Pulmonary artery endothelial cell (primary cell): Measurements from ENCODE around the gene GDPD5. TPM values are rescaled to one million over a fixed set of nuclear protein-coding genes. Genes with fewer than 3 reads are reported as not detected.

Source experiments
- DNase-seq: peaks from one replicate; pipeline ENCODE4 v3.0.0-alpha.2; 2011; ENCODE audit warnings: low read depth, low spot score
- total RNA-seq: library from RNA; depleted of rRNA; stranded (reverse); fragments of >200 nt; gene quantifications from 2 replicates; pipeline ENCODE4 v1.2.3, GENCODE V29; 2014

The GDPD5 gene
- total RNA-seq, 1 donor from 2014 or later: 17.5 TPM

DNA sequence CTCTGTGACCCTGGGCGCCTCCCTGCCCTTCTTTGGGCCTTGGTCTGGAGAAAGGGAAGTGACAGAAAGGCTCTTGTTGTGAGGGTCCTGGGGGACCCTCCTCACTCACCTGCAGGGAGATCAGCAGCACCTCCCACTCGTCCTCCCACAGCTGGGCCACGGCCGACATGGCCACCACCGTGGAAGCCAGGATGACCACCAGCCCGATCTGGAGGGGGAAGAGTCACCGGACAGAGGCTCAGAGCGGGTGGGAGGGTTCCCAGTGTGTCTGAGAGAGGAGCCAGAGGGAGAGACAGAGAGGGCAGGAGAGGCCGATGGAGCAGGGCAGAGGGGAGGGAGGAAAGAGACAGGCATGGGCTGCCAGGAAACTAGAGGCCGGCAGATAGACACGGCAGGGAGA lies 76.0 kb downstream of the GDPD5 start:
- no peak for DNase-seq

DNA sequence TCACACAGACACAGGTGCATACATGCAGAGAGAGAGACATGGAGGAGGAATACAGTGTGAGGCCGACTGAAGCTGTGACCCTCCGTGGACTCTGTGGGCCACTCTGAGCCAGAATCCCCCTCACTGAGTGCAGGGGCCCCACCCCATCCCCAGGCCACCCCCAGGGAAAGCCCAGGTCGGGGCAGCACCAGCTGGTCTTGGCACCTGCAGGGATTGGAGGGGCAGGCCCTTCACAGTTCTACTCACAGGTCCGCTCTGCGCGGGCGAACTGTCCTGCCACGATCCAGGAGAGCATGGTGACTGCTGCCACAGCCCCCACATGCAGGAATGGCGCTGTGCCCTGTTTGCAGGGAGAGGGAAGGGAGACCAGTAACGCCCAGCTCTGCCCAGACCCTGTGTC lies 76.5 kb downstream of the GDPD5 start:
- DNase-seq: no peak

- DNase-seq: no peak
Observed at GRCh38 chr11:75447415-75447814, 78.3 kb downstream of the GDPD5 start.

GRCh38 chr11:75445315-75445953 lies 80.3 kb downstream of the GDPD5 start:
- DNase-seq: no peak

DNA sequence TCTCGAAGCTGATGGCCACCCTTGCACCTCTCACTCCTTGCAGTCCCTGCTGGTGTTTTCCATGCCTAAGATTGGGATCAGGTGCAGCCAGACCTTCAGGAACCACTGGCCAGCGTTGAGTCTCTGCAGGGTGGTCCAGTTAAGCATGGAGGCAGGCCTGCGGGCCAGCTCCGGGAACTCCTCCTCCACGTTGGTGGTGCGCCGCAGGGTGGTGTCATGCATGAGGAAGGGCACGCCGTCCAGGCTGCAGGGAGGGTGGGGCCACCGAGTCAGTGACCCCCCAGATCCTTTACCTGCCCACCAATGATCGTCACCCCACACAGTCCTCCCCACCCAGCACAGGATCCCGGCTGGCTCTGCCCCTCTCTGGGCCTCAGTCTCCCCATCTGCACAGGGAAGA lies 82.7 kb downstream of the GDPD5 start:
- no peak for DNase-seq

DNA sequence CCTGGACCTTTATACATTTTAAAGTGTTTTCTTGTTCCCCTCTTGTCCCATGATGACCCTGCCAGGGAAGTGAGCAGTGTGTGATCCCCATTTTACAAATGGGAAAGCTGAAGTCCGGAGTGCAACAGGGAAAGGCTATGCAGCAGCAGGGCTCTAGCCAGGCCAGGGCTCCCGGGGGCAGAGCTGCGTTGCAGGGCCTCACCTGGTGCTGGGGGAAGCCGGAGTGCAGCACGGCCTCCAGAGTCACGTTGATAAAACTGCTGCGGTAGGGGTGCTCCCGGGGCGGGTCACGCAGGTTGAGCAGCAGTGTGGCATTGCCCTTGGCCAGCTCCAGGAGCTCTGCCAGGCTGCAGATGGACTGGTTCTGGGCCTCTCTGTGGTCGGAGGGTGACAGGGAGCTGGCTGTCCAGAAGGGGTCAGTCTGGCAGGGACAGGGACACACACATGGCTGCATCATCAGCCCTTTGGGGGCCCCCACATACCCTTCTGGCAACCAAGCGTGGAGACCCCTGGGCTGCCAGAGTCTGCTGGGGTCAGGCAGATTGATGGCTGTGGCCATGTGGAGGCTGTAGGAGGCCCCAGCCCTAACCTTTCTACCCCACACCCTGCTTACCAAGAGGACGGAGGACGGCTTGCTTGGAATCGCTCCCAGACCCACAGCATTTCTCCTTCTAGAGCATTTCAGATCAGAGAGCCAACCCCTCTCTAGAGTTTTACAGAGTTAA lies 83.4 kb downstream of the GDPD5 start:
- no peak for DNase-seq

- DNase-seq: no peak
Observed at GRCh38 chr11:75441804-75442132, 84.0 kb downstream of the GDPD5 start.

DNA sequence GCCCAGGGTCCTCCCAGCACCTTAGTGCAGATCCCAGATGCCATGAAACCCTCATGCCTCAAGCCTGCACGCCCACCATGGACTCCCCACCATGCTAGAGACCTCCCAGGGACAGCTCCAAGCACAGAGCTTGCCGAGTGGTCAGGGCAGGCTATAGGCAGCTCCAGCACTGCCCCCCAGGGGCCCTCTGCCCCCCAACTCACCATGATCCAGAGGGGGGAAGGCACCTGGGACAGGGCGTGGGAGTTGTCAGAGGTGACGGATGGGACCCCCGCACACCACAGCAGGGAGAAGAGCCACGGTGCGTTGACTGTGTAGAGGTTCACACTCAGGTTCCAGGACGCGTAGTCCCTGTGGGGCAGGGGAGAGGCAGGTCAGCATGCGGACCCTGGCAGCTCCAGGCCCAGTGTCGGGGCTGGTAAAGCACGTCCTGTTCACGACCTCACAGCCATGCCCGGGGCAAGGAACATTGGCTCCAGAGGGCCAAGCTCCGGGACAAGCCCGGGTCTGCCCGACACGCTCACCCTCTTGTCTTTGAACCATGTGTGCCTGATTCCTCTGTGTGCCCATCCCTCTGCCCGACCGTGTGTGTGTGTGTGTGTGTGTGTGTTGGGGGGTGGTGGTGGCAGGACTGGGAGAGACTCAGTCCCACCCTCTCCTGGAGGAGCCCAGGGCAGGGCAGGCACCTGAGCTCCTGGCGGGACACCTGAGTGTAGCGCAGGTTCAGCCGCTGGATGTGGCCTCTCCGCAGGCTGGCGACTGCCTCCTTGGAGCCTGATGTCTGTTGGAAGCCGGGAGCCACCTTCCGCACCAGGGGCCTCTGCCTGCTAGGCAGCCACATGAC lies 84.6 kb downstream of the GDPD5 start:
- no peak for DNase-seq

DNA sequence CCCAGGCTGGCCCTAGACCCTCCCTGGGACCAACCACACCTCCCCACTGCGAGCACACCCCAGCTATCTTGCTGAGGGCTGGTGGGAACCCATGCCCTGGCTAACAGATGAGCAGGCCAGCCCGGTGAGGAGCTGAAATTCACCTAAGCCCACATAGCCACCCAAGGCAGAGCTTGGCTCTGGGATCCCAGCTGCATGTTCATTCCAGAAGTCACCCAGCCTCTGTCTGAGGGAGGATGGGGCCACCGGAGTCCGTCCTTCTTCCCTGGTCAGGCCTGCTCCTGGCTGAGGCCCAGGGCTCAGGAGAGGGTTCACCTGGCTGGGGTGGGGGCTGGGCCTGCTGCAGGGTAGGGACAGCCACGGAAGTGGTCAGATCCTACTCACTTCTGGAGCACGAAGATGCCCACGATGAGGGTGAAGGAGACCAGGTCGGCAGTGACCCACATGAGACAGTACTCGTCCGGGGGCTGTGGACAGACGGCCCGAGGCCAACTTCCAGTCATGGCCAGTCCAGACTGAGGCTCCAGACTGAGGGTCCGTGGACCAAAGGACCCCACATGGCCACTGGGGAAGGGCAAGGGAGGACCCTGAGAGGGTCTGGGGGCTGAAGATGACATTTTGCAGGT lies 86.1 kb downstream of the GDPD5 start:
- DNase-seq: no peak

DNA sequence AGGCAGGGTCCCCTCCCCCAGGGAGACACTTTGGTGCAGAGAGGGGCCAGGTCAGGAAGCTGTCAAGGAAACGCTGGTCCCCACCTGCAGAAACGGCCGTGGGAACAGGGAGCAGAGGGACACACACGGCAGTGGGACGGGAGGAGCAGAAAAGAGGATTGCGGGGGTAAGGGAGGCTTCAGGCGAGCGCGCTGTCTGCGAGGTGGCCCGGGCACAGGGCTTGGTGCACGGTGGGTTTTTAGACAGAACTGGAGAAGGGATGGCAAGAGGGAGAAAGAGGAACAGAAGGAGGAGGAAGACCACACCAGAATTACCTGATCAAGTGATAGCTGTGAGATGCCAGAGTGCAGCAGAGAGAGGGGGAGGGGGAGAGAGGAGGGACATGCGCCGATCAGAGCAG lies 86.7 kb downstream of the GDPD5 start:
- DNase-seq: no peak

GRCh38 chr11:75437966-75438659 lies 87.6 kb downstream of the GDPD5 start:
- no peak for DNase-seq

- no peak for DNase-seq
Observed at GRCh38 chr11:75436806-75437205, 88.9 kb downstream of the GDPD5 start.

- no peak for DNase-seq
Observed at GRCh38 chr11:75435571-75435925, 90.2 kb downstream of the GDPD5 start.

DNA sequence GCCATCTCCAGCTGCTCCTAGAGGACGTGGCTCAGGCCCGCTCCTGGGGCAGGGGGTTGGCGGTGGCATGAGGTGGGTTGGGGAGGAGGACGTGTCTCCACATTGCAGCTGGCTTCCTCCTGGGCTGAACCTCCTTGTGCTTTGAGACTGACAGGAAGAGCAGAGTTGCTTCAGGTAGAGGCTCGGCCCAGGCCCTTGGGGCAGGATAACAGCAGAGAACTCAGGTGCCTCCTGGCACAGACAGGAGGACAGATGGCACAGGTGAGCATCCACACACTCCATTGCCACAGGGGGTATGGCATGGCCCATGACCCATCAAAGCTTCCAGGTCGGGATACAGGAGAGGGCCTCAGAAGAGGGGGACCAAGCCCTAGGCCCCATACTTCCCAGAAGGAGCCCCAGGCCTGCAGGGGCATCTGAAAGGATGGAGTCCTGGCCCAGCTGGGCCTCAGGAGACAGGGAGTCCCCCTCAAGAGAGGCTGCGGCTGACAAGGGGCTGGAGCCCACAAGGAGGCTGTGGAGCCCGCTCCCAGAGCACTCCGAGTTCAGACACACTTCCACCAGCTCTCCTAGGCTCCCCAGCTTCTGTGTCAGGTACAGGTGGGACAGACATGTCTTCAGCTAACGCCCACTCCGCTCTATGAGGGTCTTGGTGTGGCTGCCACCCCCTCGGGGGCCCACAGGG lies 90.7 kb downstream of the GDPD5 start:
- DNase-seq: no peak

DNA sequence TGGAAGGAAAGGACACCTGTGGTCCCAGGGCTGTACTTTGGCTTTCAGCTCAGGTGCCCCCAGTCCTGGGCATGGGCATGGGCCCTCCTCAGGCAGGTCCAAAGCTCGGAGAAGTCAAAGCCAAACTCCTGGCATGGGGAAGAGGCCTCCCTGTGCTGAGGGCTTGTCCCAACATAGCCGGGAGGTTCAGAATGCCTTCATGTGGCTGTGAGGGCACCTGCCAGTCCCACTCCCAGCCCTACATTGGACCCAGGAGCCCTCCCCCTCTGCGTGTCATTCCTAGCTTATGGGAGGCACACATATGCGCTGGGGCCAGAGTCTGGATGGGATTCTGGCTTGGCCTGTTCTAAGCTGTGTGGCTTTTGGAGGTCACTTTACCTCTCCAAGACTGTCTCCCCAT lies 91.7 kb downstream of the GDPD5 start:
- no peak for DNase-seq

GRCh38 chr11:75433443-75433842 lies 92.3 kb downstream of the GDPD5 start:
- DNase-seq: no peak

- no peak for DNase-seq
Observed at GRCh38 chr11:75432911-75433321, 92.8 kb downstream of the GDPD5 start, which contains the start of gene KLHL35. Gene KLHL35, minus strand, starts transcription at chr11:75433203. Its CDS starts 2,574 bp downstream, at chr11:75430629.

DNA sequence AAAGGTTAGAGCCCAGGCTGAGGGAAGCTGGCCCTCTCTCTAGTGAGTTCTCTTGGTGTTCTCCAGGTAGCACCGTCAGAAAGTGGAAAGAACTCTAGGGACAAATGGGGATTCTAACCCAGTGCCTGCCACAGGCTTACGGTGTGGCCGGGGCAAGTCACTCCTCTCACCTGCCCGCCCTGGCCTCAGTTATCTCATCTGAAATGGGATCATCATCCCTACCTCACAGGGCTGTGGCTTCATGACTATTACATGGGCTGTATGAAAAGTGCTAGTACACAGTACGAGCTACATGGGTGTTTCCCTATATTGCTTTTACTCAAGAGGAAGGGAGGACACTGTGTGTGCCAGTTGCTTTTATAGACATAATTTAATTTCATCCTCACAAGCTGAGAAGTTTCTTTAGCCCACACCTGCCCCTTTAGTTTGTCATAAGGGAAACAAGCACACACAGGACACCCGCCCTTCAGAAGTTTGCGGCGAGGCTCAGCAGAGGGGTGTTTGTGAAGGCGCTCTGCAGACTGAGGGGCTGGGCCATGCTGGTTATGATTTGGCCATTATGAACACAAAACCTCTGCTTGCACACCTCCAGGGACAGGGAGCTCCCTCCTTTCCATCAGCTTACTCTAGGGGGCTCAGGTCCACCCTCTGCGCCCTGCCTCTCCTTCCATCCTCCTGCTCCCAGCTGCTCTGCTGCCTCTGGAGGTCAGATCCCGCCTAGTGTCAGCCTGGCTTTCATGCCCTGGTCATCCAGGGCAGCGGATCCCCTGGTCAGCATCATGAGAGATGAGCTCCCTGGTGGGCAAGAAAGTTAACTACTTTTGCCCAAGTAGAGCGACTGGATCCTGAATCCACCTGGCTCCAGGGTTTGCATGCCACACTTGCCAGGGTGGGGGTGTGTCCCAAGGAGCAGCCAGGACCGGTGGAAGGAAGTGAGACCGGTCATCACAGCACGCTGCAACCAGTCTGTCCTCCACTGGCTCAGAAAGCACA lies 93.9 kb downstream of the GDPD5 start:
- no peak for DNase-seq

GRCh38 chr11:75430714-75431532 lies 94.8 kb downstream of the GDPD5 start:
- DNase-seq: no peak
